AG04450 (cell line): ENCODE results near the gene DNMBP. TPM values are rescaled to one million over a fixed set of nuclear protein-coding genes. Genes with fewer than 3 reads are reported as not detected.
A peak's percentile ranks its signal among the peaks of the same experiment; 100 is the strongest.
"Not testable (repeated sequence)": the region's sequence is repeated elsewhere in the genome, so short reads cannot be mapped to it uniquely, and the experiment has no call there.

Source experiments
- CTCF ChIA-PET: fragments of 300-600, 350-600 bp; formaldehyde crosslinking; extraction: SDS; loops from one replicate; lab custom pipeline; 2022; ENCODE audit warnings: antibody characterized with exemption, inconsistent platforms; lab: Charles Lee
- POLR2A ChIA-PET: fragments of 350-600 bp; formaldehyde crosslinking; extraction: SDS; loops from one replicate; lab custom pipeline; 2021; ENCODE audit warnings: antibody characterized with exemption, inconsistent platforms; lab: Yijun Ruan, JAX
- DNase-seq: peaks from one replicate; pipeline ENCODE4 v3.0.0-alpha.2; 2011; ENCODE audit warnings: low read depth, low spot score
- H3K27ac ChIP-seq: one replicate; pipeline ENCODE4 v1.5.1; 2012; ENCODE audit warnings: low read depth, low read length, control low read depth
- H3K27me3 ChIP-seq: one replicate; pipeline ENCODE4 v1.6.0; 2012; ENCODE audit warnings: low read length; ENCODE audit not compliant: control insufficient read depth, insufficient read depth
- H3K4me3 ChIP-seq: 2 replicates; pipeline ENCODE4 v1.5.1; 2011; ENCODE audit warnings: mild to moderate bottlenecking, low read depth, low read length, control low read depth
- H3K9me3 ChIP-seq: 2 replicates; pipeline ENCODE4 v1.5.1; 2012; ENCODE audit warnings: low read length; ENCODE audit not compliant: control insufficient read depth, insufficient read depth
- CTCF ChIP-seq: IDR thresholded peaks from 2 replicates; pipeline ENCODE4 v1.5.1; 2011; ENCODE audit warnings: low read depth, low read length, control low read depth, inconsistent platforms
- polyA plus RNA-seq: library from polyadenylated mRNA; depleted of rRNA; stranded (reverse); fragments of >200 nt; gene quantifications from 2 replicates; pipeline ENCODE4 v1.2.3, GENCODE V29; 2011

Gene DNMBP
- polyA plus RNA-seq, 1 experiment: 18.2 TPM

GRCh38 chr10:99905971-99906370, 103.8 kb downstream of the DNMBP start:
- ChIA-PET CTCF (interaction anchor here (1.1 to 3.6 kb wide), 4 partner anchors 21 to 140 kb away, joined by 3 to 37 read pairs (median 7); partner anchors contain the start of gene DNMBP), POLR2A (interaction anchor here (0.9 to 1.6 kb wide), 3 partner anchors 71 to 103 kb away, joined by 4 to 5 read pairs (median 4); partner anchors contain the start of gene DNMBP)
- TF ChIP-seq CTCF: no peak
- no peak overlapping the region; the same call in 1 of the 2 replicates for H3K4me3 ChIP-seq
- no peaks in the 10 kb centered on the region for H3K27me3 ChIP-seq
- no peaks in the 10 kb centered on the region for H3K9me3 ChIP-seq
- peak overlapping the region; percentile 95 for H3K27ac ChIP-seq
- DNase-seq: no peak

- CTCF ChIA-PET: interaction anchor here (1.7 kb wide), 1 partner anchor 150 kb away, joined by 5 read pairs; no protein-coding TSS in a partner anchor
- Histone ChIP-seq H3K9me3 (no peaks in the 10 kb centered on the region), H3K27me3 (no peaks in the 10 kb centered on the region), H3K27ac (no peak overlapping the region), H3K4me3 (no peak overlapping the region)
- POLR2A ChIA-PET: no interaction called here
- no peak for TF ChIP-seq CTCF
- DNase-seq: no peak
Measured at GRCh38 chr10:99895867-99896266, 113.9 kb downstream of the DNMBP start.

- not testable (repeated sequence) for H3K27ac ChIP-seq, H3K27me3 ChIP-seq, H3K4me3 ChIP-seq, H3K9me3 ChIP-seq, DNase-seq
- CTCF ChIA-PET: interaction anchor here (0.6 to 1.1 kb wide), 3 partner anchors 49 to 1585 kb away, joined by 3 to 6 read pairs (median 5); no protein-coding TSS in a partner anchor
- POLR2A ChIA-PET: interaction anchor here (0.6 kb wide), 1 partner anchor 17 kb away, joined by 3 read pairs; no protein-coding TSS in a partner anchor
Measured at GRCh38 chr10:99895066-99895465, 114.7 kb downstream of the DNMBP start.

GRCh38 chr10:99894613-99895012, 115.1 kb downstream of the DNMBP start:
- H3K27me3 ChIP-seq: no peaks in the 10 kb centered on the region
- no peak for TF ChIP-seq CTCF
- H3K4me3 ChIP-seq: no peak overlapping the region
- no peak for DNase-seq
- ChIA-PET CTCF (interaction anchor here (0.6 to 1.1 kb wide), 3 partner anchors 49 to 1585 kb away, joined by 3 to 6 read pairs (median 5); no protein-coding TSS in a partner anchor), POLR2A (interaction anchor here (0.6 kb wide), 1 partner anchor 17 kb away, joined by 3 read pairs; no protein-coding TSS in a partner anchor)
- H3K27ac ChIP-seq: no peak overlapping the region
- no peaks in the 10 kb centered on the region for H3K9me3 ChIP-seq

GRCh38 chr10:99888622-99889021, 121.1 kb downstream of the DNMBP start:
- ChIA-PET POLR2A (no interaction called here), CTCF (interaction anchor here (0.6 to 2.1 kb wide), 4 partner anchors 8 to 157 kb away, joined by 3 to 11 read pairs (median 6); no protein-coding TSS in a partner anchor)
- Histone ChIP-seq H3K27ac (no peak overlapping the region), H3K4me3 (no peak overlapping the region), H3K9me3 (no peaks in the 10 kb centered on the region), H3K27me3 (no peaks in the 10 kb centered on the region)
- TF ChIP-seq CTCF: no peak
- no peak for DNase-seq
